ENCODE results near the gene HSPG2.
A peak's percentile ranks its signal among the peaks of the same experiment; 100 is the strongest.

HSPG2 gene

DNA sequence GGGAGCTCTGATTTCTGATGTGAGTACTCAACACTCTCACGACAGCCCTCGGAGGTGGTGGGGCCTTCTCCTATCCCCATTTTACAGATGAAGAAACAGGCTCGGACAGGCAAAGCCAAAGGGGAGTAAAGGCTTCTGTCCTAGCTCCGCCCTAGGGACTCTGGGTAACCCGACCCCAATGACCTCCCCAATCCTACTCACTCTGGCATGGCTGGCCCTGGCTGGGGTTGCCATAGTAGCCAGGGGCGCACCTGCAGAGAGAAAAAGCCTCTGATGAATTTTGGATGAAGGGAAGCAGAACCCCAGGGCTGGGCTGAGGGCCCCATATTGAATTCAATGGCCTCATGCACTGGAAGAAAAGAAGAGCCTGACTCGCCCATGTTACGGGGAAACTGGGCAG is 63.9 kb downstream of the HSPG2 start:
- Histone ChIP-seq H3K4me1 (ENCODE audit: control insufficient read depth in 1 of 2, insufficient read depth in 2 of 2, low read length in 2 of 2) (peaks cover 0 to 8% of the 10 kb centered on the region in 2 donors), H3K27me3 (ENCODE audit: control insufficient read depth in 1 of 2, insufficient read depth in 2 of 2, low read length in 2 of 2) (no peaks in the 10 kb centered on the region), H3K4me3 (ENCODE audit: low read depth in 1 of 2, low read length in 2 of 2) (no peak overlapping the region), H3K9ac (ENCODE audit: low read depth in 1 of 2, low read length in 2 of 2) (no peak overlapping the region), H3K9me3 (ENCODE audit: control insufficient read depth in 1 of 2, low read length in 2 of 2) (no peaks in the 10 kb centered on the region), H3K27ac (ENCODE audit: low read depth, low read length) (no peak overlapping the region), H3K36me3 (ENCODE audit: control insufficient read depth in 1 of 2, insufficient read depth in 2 of 2, low read length in 2 of 2) (peaks cover 9 to 50% of the 10 kb centered on the region in 2 donors)

DNA sequence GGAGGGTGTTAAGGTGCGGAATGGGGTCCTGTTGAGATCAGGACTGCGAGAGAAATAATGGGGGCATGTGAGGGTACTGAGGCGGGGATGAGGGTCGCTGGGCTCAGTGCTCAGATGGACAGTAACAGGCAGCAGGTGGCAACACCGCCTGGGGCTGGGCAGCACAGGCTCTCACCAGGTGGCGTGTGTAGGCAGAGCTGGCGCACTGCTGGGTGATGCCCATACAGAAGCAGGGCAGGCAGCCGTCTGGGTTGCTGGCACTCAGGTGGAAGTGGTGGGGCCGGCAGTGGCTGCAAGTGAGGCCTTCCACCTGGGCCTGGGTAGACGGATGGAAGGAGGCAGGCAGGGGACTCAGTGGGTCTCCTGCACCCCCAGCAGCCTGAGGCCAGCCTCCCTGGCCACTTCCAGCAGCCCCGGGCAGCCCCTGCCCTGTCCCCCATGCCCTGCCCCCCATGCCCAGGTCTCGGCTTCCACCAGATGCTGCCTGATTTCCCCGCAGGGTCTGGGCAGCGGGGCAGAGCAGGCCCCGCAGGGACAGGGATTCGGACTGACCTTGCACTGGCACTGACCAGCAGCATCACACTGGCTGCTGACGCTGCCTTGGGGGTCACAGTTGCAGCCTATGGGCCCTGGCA is 64.5 kb downstream of the HSPG2 start:
- no peaks in the 10 kb centered on the region for H3K9me3 ChIP-seq (ENCODE audit: control insufficient read depth in 1 of 2, low read length in 2 of 2)
- peaks cover 5 to 44% of the 10 kb centered on the region in 2 donors for H3K36me3 ChIP-seq (ENCODE audit: control insufficient read depth in 1 of 2, insufficient read depth in 2 of 2, low read length in 2 of 2)

GRCh38 chr1:21871943-21872342 is 65.2 kb downstream of the HSPG2 start:
- peaks cover 0 to 8% of the 10 kb centered on the region in 2 donors for H3K4me1 ChIP-seq (ENCODE audit: control insufficient read depth in 1 of 2, insufficient read depth in 2 of 2, low read length in 2 of 2)

More for the DNA sequence above, 64.5 kb downstream of the HSPG2 start:
- H3K4me1 ChIP-seq (ENCODE audit: control insufficient read depth in 1 of 2, insufficient read depth in 2 of 2, low read length in 2 of 2), result peaks cover 0 to 8% of the 10 kb centered on the region in 2 donors
- H3K9ac ChIP-seq (ENCODE audit: low read depth in 1 of 2, low read length in 2 of 2), result no peak overlapping the region
- no peaks in the 10 kb centered on the region for H3K27me3 ChIP-seq (ENCODE audit: control insufficient read depth in 1 of 2, insufficient read depth in 2 of 2, low read length in 2 of 2)
- no peak overlapping the region for H3K4me3 ChIP-seq (ENCODE audit: low read depth in 1 of 2, low read length in 2 of 2)
- no peak overlapping the region for H3K27ac ChIP-seq (ENCODE audit: low read depth, low read length)

DNA sequence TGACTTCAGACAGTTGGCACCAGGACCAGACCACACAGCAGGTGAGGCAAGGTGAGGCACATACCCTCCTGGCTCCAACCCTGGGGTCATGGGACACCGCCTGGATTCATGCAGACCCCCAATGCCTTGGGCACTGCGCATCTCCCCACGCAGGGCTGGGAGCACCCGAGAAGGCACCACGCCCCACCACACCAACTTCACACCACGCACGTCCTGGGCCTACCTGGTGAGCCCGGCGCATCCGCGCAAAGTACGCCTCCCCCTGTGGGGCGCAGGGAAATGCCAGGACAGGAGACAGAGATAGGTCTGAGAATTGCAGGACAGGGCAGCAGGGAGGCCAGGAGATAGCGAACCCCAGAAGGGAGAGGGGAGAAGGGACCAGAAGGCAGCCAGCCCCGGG is 66.5 kb downstream of the HSPG2 start:
- H3K27me3 ChIP-seq (ENCODE audit: control insufficient read depth in 1 of 2, insufficient read depth in 2 of 2, low read length in 2 of 2), result no peaks in the 10 kb centered on the region
- no peak overlapping the region for H3K27ac ChIP-seq (ENCODE audit: low read depth, low read length)
- H3K9me3 ChIP-seq (ENCODE audit: control insufficient read depth in 1 of 2, low read length in 2 of 2), result no peaks in the 10 kb centered on the region
- H3K36me3 ChIP-seq (ENCODE audit: control insufficient read depth in 1 of 2, insufficient read depth in 2 of 2, low read length in 2 of 2), result peaks cover 5 to 34% of the 10 kb centered on the region in 2 donors
- H3K4me1 ChIP-seq (ENCODE audit: control insufficient read depth in 1 of 2, insufficient read depth in 2 of 2, low read length in 2 of 2), result peaks cover 0 to 8% of the 10 kb centered on the region in 2 donors
- peak overlapping the region in 1 of 2 donors; percentile 32 for H3K9ac ChIP-seq (ENCODE audit: low read depth in 1 of 2, low read length in 2 of 2)
- no peak overlapping the region for H3K4me3 ChIP-seq (ENCODE audit: low read depth in 1 of 2, low read length in 2 of 2)

More at GRCh38 chr1:21871943-21872342, 65.2 kb downstream of the HSPG2 start:
- Histone ChIP-seq H3K4me3 (ENCODE audit: low read depth in 1 of 2, low read length in 2 of 2) (no peak overlapping the region), H3K9ac (ENCODE audit: low read depth in 1 of 2, low read length in 2 of 2) (no peak overlapping the region), H3K27ac (ENCODE audit: low read depth, low read length) (no peak overlapping the region), H3K36me3 (ENCODE audit: control insufficient read depth in 1 of 2, insufficient read depth in 2 of 2, low read length in 2 of 2) (peaks cover 5 to 44% of the 10 kb centered on the region in 2 donors), H3K9me3 (ENCODE audit: control insufficient read depth in 1 of 2, low read length in 2 of 2) (no peaks in the 10 kb centered on the region), H3K27me3 (ENCODE audit: control insufficient read depth in 1 of 2, insufficient read depth in 2 of 2, low read length in 2 of 2) (no peaks in the 10 kb centered on the region)

DNA sequence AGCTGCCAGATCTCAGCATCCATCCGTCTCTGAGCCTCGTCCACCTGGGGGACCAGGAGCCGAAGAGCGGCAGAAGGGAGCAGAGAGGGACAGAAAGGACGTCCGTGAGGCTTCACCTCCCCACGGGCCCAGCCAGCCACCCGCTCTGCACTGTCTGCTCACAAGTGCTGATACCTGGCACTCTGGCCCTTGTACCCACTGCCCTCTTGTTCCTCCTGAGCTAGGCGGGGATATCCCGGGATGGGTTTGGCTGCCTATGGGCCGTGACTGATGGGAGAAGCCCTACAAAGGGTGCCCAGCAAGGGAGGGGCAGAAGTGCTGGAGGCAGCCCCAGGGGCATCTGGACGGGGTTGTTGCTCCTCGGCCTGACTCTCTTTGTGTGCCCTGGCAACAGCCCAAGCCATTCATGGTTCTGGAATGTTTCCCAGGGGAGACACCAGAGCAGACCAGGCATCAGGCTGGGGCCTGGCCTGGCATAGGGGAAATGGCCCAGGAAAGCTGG is 67.4 kb downstream of the HSPG2 start:
- peak overlapping the region in 1 of 2 donors; percentile 32 for H3K9ac ChIP-seq (ENCODE audit: low read depth in 1 of 2, low read length in 2 of 2)
- H3K9me3 ChIP-seq (ENCODE audit: control insufficient read depth in 1 of 2, low read length in 2 of 2), result no peaks in the 10 kb centered on the region
- no peak overlapping the region for H3K4me3 ChIP-seq (ENCODE audit: low read depth in 1 of 2, low read length in 2 of 2)
- H3K27ac ChIP-seq (ENCODE audit: low read depth, low read length), result no peak overlapping the region
- H3K4me1 ChIP-seq (ENCODE audit: control insufficient read depth in 1 of 2, insufficient read depth in 2 of 2, low read length in 2 of 2), result peaks cover 0 to 8% of the 10 kb centered on the region in 2 donors
- H3K27me3 ChIP-seq (ENCODE audit: control insufficient read depth in 1 of 2, insufficient read depth in 2 of 2, low read length in 2 of 2), result no peaks in the 10 kb centered on the region
- H3K36me3 ChIP-seq (ENCODE audit: control insufficient read depth in 1 of 2, insufficient read depth in 2 of 2, low read length in 2 of 2), result peaks cover 6 to 32% of the 10 kb centered on the region in 2 donors

- Histone ChIP-seq H3K9ac (ENCODE audit: low read depth in 1 of 2, low read length in 2 of 2) (no peak overlapping the region), H3K27me3 (ENCODE audit: control insufficient read depth in 1 of 2, insufficient read depth in 2 of 2, low read length in 2 of 2) (no peaks in the 10 kb centered on the region), H3K36me3 (ENCODE audit: control insufficient read depth in 1 of 2, insufficient read depth in 2 of 2, low read length in 2 of 2) (peaks cover 10 to 32% of the 10 kb centered on the region in 2 donors), H3K4me3 (ENCODE audit: low read depth in 1 of 2, low read length in 2 of 2) (no peak overlapping the region), H3K27ac (ENCODE audit: low read depth, low read length) (no peak overlapping the region), H3K9me3 (ENCODE audit: control insufficient read depth in 1 of 2, low read length in 2 of 2) (no peaks in the 10 kb centered on the region), H3K4me1 (ENCODE audit: control insufficient read depth in 1 of 2, insufficient read depth in 2 of 2, low read length in 2 of 2) (peaks cover 0 to 8% of the 10 kb centered on the region in 2 donors)
These were observed 68.1 kb downstream of the HSPG2 start for GRCh38 chr1:21868941-21869454.

DNA sequence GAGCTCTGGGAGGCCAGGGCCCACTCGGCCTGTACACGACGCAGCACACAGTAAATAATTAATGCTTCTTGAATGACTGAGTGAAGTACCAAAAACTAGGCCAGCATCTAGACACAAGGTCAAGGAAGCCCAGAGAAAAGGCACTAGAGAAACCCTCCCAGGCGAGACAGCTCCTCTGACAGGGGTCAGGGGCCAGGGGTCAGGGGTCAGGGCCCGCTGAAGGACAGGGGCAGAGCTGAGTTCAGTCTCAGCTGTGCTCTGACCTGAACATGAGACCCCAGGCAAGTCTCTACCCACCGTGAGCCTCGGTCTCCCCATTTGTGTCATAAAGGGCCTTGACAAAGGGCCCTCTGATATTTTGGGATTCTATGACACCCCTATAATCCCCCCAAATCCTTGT is 68.6 kb downstream of the HSPG2 start:
- Histone ChIP-seq H3K27me3 (ENCODE audit: control insufficient read depth in 1 of 2, insufficient read depth in 2 of 2, low read length in 2 of 2) (no peaks in the 10 kb centered on the region), H3K9me3 (ENCODE audit: control insufficient read depth in 1 of 2, low read length in 2 of 2) (no peaks in the 10 kb centered on the region), H3K4me3 (ENCODE audit: low read depth in 1 of 2, low read length in 2 of 2) (no peak overlapping the region), H3K4me1 (ENCODE audit: control insufficient read depth in 1 of 2, insufficient read depth in 2 of 2, low read length in 2 of 2) (peaks cover 0 to 8% of the 10 kb centered on the region in 2 donors), H3K36me3 (ENCODE audit: control insufficient read depth in 1 of 2, insufficient read depth in 2 of 2, low read length in 2 of 2) (peaks cover 8 to 30% of the 10 kb centered on the region in 2 donors), H3K9ac (ENCODE audit: low read depth in 1 of 2, low read length in 2 of 2) (no peak overlapping the region), H3K27ac (ENCODE audit: low read depth, low read length) (no peak overlapping the region)

- Histone ChIP-seq H3K4me3 (ENCODE audit: low read depth in 1 of 2, low read length in 2 of 2) (no peak overlapping the region), H3K27ac (ENCODE audit: low read depth, low read length) (no peak overlapping the region), H3K9ac (ENCODE audit: low read depth in 1 of 2, low read length in 2 of 2) (no peak overlapping the region), H3K9me3 (ENCODE audit: control insufficient read depth in 1 of 2, low read length in 2 of 2) (no peaks in the 10 kb centered on the region), H3K36me3 (ENCODE audit: control insufficient read depth in 1 of 2, insufficient read depth in 2 of 2, low read length in 2 of 2) (peaks cover 8 to 25% of the 10 kb centered on the region in 2 donors), H3K4me1 (ENCODE audit: control insufficient read depth in 1 of 2, insufficient read depth in 2 of 2, low read length in 2 of 2) (peaks cover 0 to 8% of the 10 kb centered on the region in 2 donors), H3K27me3 (ENCODE audit: control insufficient read depth in 1 of 2, insufficient read depth in 2 of 2, low read length in 2 of 2) (no peaks in the 10 kb centered on the region)
These were observed 69.6 kb downstream of the HSPG2 start for GRCh38 chr1:21867451-21867996.

- H3K4me3 ChIP-seq (ENCODE audit: low read depth in 1 of 2, low read length in 2 of 2), result no peak overlapping the region
- no peak overlapping the region for H3K27ac ChIP-seq (ENCODE audit: low read depth, low read length)
- H3K4me1 ChIP-seq (ENCODE audit: control insufficient read depth in 1 of 2, insufficient read depth in 2 of 2, low read length in 2 of 2), result peaks cover 0 to 8% of the 10 kb centered on the region in 2 donors
- no peak overlapping the region for H3K9ac ChIP-seq (ENCODE audit: low read depth in 1 of 2, low read length in 2 of 2)
- no peaks in the 10 kb centered on the region for H3K27me3 ChIP-seq (ENCODE audit: control insufficient read depth in 1 of 2, insufficient read depth in 2 of 2, low read length in 2 of 2)
- H3K9me3 ChIP-seq (ENCODE audit: control insufficient read depth in 1 of 2, low read length in 2 of 2), result peaks cover 1 to 2% of the 10 kb centered on the region in 2 donors
- H3K36me3 ChIP-seq (ENCODE audit: control insufficient read depth in 1 of 2, insufficient read depth in 2 of 2, low read length in 2 of 2), result peaks cover 13 to 25% of the 10 kb centered on the region in 2 donors
These were observed 70.4 kb downstream of the HSPG2 start for GRCh38 chr1:21866707-21867043.

- Histone ChIP-seq H3K4me3 (ENCODE audit: low read depth in 1 of 2, low read length in 2 of 2) (no peak overlapping the region), H3K27me3 (ENCODE audit: control insufficient read depth in 1 of 2, insufficient read depth in 2 of 2, low read length in 2 of 2) (no peaks in the 10 kb centered on the region), H3K4me1 (ENCODE audit: control insufficient read depth in 1 of 2, insufficient read depth in 2 of 2, low read length in 2 of 2) (peaks cover 0 to 8% of the 10 kb centered on the region in 2 donors), H3K9me3 (ENCODE audit: control insufficient read depth in 1 of 2, low read length in 2 of 2) (peaks cover 4% of the 10 kb centered on the region in 2 donors), H3K9ac (ENCODE audit: low read depth in 1 of 2, low read length in 2 of 2) (no peak overlapping the region), H3K27ac (ENCODE audit: low read depth, low read length) (no peak overlapping the region), H3K36me3 (ENCODE audit: control insufficient read depth in 1 of 2, insufficient read depth in 2 of 2, low read length in 2 of 2) (peaks cover 19 to 26% of the 10 kb centered on the region in 2 donors)
These were observed 71.0 kb downstream of the HSPG2 start for GRCh38 chr1:21865943-21866706.
